Neural cell (in vitro differentiated cells): ENCODE measurements around the gene NOX1. TPM values are rescaled to one million over a fixed set of nuclear protein-coding genes. Genes with fewer than 3 reads are reported as not detected.

Experiments used
- H2AFZ ChIP-seq: fragments of 200-600, 300-800 bp; sonication (generic), shearing (Covaris generic); 2 replicates; pipeline ENCODE4 v1.6.0; 2014; ENCODE audit warnings: low read depth, mild to moderate bottlenecking, antibody characterized with exemption, low read length, moderate library complexity
- H3F3A ChIP-seq: fragments of 200-600 bp; shearing (Covaris generic); 2 replicates; pipeline ENCODE4 v1.6.1; 2016; ENCODE audit warnings: mild to moderate bottlenecking, moderate library complexity, mixed read lengths, antibody characterized with exemption, low read length; ENCODE audit not compliant: insufficient read depth, poor library complexity, severe bottlenecking
- H3K27ac ChIP-seq: fragments of 200-600, 300-800 bp; sonication (generic), shearing (Covaris generic); 2 replicates; pipeline ENCODE4 v1.5.1; 2014; ENCODE audit warnings: mild to moderate bottlenecking, low read length, moderate library complexity
- H3K27me3 ChIP-seq: fragments of 300-800, 200-600 bp; sonication (generic), shearing (Covaris generic); 2 replicates; pipeline ENCODE4 v1.6.0; 2014; ENCODE audit warnings: mild to moderate bottlenecking, low read depth, low read length, moderate library complexity; ENCODE audit not compliant: insufficient read depth
- H3K36me3 ChIP-seq: fragments of 300-800, 200-600 bp; sonication (generic), shearing (Covaris generic); 2 replicates; pipeline ENCODE4 v1.5.1; 2014; ENCODE audit warnings: mild to moderate bottlenecking, antibody characterized with exemption, low read length, moderate library complexity; ENCODE audit not compliant: insufficient read depth
- H3K4me2 ChIP-seq: fragments of 300-800, 200-600 bp; sonication (generic), shearing (Covaris generic); 2 replicates; pipeline ENCODE4 v1.6.0; 2014; ENCODE audit warnings: mild to moderate bottlenecking, low read length
- H3K4me3 ChIP-seq: fragments of 300-800, 200-600 bp; sonication (generic), shearing (Covaris generic); 2 replicates; pipeline ENCODE4 v1.5.1; 2014; ENCODE audit warnings: mild to moderate bottlenecking, low read length, moderate library complexity
- H3K79me2 ChIP-seq: fragments of 200-600 bp; shearing (Covaris generic); replicated peaks from 2 replicates; pipeline ENCODE4 v1.6.0; 2014; ENCODE audit warnings: mild to moderate bottlenecking, low read length, moderate library complexity; ENCODE audit not compliant: insufficient read depth
- H3K9ac ChIP-seq: fragments of 300-800, 200-600 bp; sonication (generic), shearing (Covaris generic); 2 replicates; pipeline ENCODE4 v1.6.1; 2016; ENCODE audit warnings: mild to moderate bottlenecking, low read length, mixed read lengths
- H3K9me2 ChIP-seq: fragments of 200-600 bp; shearing (Covaris generic); 2 replicates; pipeline ENCODE4 v1.6.1; 2016; ENCODE audit warnings: mild to moderate bottlenecking, low read length, mixed read lengths; ENCODE audit not compliant: insufficient read depth
- H3K9me3 ChIP-seq: fragments of 200-600, 300-800 bp; sonication (generic), shearing (Covaris generic); 2 replicates; pipeline ENCODE4 v1.6.1; 2016; ENCODE audit warnings: mild to moderate bottlenecking, mixed run types, low read length, moderate library complexity, mixed read lengths
- H4K20me1 ChIP-seq: fragments of 200-600 bp; shearing (Covaris generic); 2 replicates; pipeline ENCODE4 v1.6.1; 2016; ENCODE audit warnings: mild to moderate bottlenecking, mixed run types; ENCODE audit not compliant: insufficient read depth
- CTCF ChIP-seq: fragments of 450-650 bp; IDR thresholded peaks from 2 replicates; pipeline ENCODE4 v1.5.1; 2014; ENCODE audit warnings: antibody characterized with exemption, mild to moderate bottlenecking, moderate library complexity; ENCODE audit not compliant: poor library complexity, severe bottlenecking
- EP300 ChIP-seq: fragments of 450-650 bp; conservative IDR thresholded peaks from 2 replicates; pipeline ENCODE4 v1.6.1; 2014; ENCODE audit warnings: antibody characterized with exemption, mild to moderate bottlenecking, moderate library complexity; ENCODE audit not compliant: poor library complexity, severe bottlenecking
- EZH2 ChIP-seq: fragments of 200-600, 300-800 bp; shearing (Covaris generic), sonication (generic); IDR thresholded peaks from 2 replicates; pipeline ENCODE4 v1.6.1; 2014; ENCODE audit warnings: antibody characterized with exemption, low read length, borderline replicate concordance, mild to moderate bottlenecking; ENCODE audit not compliant: insufficient read depth, poor library complexity, severe bottlenecking
- MXI1 ChIP-seq: fragments of 450-650 bp; conservative IDR thresholded peaks from 2 replicates; pipeline ENCODE4 v1.6.1; 2014; ENCODE audit warnings: antibody characterized with exemption, mild to moderate bottlenecking; ENCODE audit not compliant: poor library complexity, severe bottlenecking
- POLR2AphosphoS5 ChIP-seq: IDR thresholded peaks from 2 replicates; pipeline ENCODE4 v1.6.1; 2012
- RAD21 ChIP-seq: fragments of 450-650 bp; conservative IDR thresholded peaks from 2 replicates; pipeline ENCODE4 v1.6.1; 2014; ENCODE audit warnings: antibody characterized with exemption, mild to moderate bottlenecking, moderate library complexity
- REST ChIP-seq: IDR thresholded peaks from 2 replicates; pipeline ENCODE4 v1.6.1; 2012; ENCODE audit warnings: borderline replicate concordance
- SMC3 ChIP-seq: fragments of 450-650 bp; conservative IDR thresholded peaks from 2 replicates; pipeline ENCODE4 v1.6.1; 2014; ENCODE audit warnings: antibody characterized with exemption, mild to moderate bottlenecking, moderate library complexity; ENCODE audit not compliant: poor library complexity
- TAF1 ChIP-seq: IDR thresholded peaks from 2 replicates; pipeline ENCODE4 v1.6.1; 2012; ENCODE audit warnings: low read depth
- polyA plus RNA-seq: library from polyadenylated mRNA; depleted of rRNA; stranded (reverse); fragments of >200 nt; gene quantifications from 2 replicates; pipeline ENCODE4 v1.2.3, GENCODE V29; 2014

The NOX1 gene
- polyA plus RNA-seq, 1 donor from 2014 or later = not detected

GRCh38 chrX:100804780-100805179 lies 69.4 kb downstream of the NOX1 start:
- H3K9me2 ChIP-seq = no peaks in the 10 kb centered on the region
- H2AFZ ChIP-seq = no peak overlapping the region
- no peaks in the 10 kb centered on the region for H3K27me3 ChIP-seq
- H4K20me1 ChIP-seq = no peaks in the 10 kb centered on the region
- TF ChIP-seq EP300 = no peak
- no peak for TF ChIP-seq REST
- TF ChIP-seq SMC3 = no peak
- TF ChIP-seq RAD21 = no peak
- no peak for TF ChIP-seq EZH2
- no peak for TF ChIP-seq TAF1
- no peak for TF ChIP-seq MXI1
- no peak for TF ChIP-seq CTCF
- no peak for TF ChIP-seq POLR2AphosphoS5
- no peak overlapping the region for H3K9ac ChIP-seq
- H3K79me2 ChIP-seq = no peaks in the 10 kb centered on the region
- no peaks in the 10 kb centered on the region for H3F3A ChIP-seq
- no peak overlapping the region for H3K4me2 ChIP-seq
- no peaks in the 10 kb centered on the region for H3K36me3 ChIP-seq
- H3K9me3 ChIP-seq = no peaks in the 10 kb centered on the region
- no peak overlapping the region for H3K27ac ChIP-seq
- H3K4me3 ChIP-seq = no peak overlapping the region

- Histone ChIP-seq H3K4me3 (no peak overlapping the region), H3K27ac (no peak overlapping the region), H3K36me3 (no peaks in the 10 kb centered on the region), H3K9me3 (no peaks in the 10 kb centered on the region), H3F3A (no peaks in the 10 kb centered on the region), H3K27me3 (no peaks in the 10 kb centered on the region), H3K4me2 (no peak overlapping the region), H4K20me1 (no peaks in the 10 kb centered on the region), H2AFZ (no peak overlapping the region), H3K79me2 (no peaks in the 10 kb centered on the region), H3K9ac (no peak overlapping the region), H3K9me2 (no peaks in the 10 kb centered on the region)
- no peak for TF ChIP-seq EZH2
- no peak for TF ChIP-seq POLR2AphosphoS5
- no peak for TF ChIP-seq RAD21
- no peak for TF ChIP-seq EP300
- no peak for TF ChIP-seq CTCF
- no peak for TF ChIP-seq MXI1
- no peak for TF ChIP-seq SMC3
These were observed 71.3 kb downstream of the NOX1 start for GRCh38 chrX:100802843-100803242.
